ENCODE results near the gene MAN2A2.
"Not testable (repeated sequence)": the region's sequence is repeated elsewhere in the genome, so short reads cannot be mapped to it uniquely, and the experiment has no call there.

MAN2A2 gene

GRCh38 chr15:90914305-90915080 is 11.4 kb downstream of the MAN2A2 start:
- ATAC-seq (replicated peaks; ENCODE audit: extremely low read depth, poor library complexity, severe bottlenecking) (no peak), DNase-seq (ENCODE audit: low spot score in 2 of 2) (no peak)
- Mint-ChIP-seq H3K36me3 (ENCODE audit: insufficient read depth) (peaks cover 47% of the 10 kb centered on the region), H3K27ac (ENCODE audit: low read depth) (no peak overlapping the region), H3K27me3 (no peaks in the 10 kb centered on the region), H3K9me3 (no peaks in the 10 kb centered on the region), H3K4me3 (no peak overlapping the region), H3K4me1 (peaks cover 4% of the 10 kb centered on the region)

- Mint-ChIP-seq H3K4me1 (peaks cover 4% of the 10 kb centered on the region), H3K9me3 (no peaks in the 10 kb centered on the region), H3K36me3 (ENCODE audit: insufficient read depth) (peaks cover 50% of the 10 kb centered on the region), H3K27ac (ENCODE audit: low read depth) (peak overlapping the region; percentile 46), H3K27me3 (no peaks in the 10 kb centered on the region), H3K4me3 (no peak overlapping the region)
- ATAC-seq (replicated peaks; ENCODE audit: extremely low read depth, poor library complexity, severe bottlenecking): no peak
- DNase-seq (ENCODE audit: low spot score in 2 of 2): no peak
Observed at GRCh38 chr15:90915216-90915807, 12.2 kb downstream of the MAN2A2 start.

GRCh38 chr15:90915808-90916440 is 12.8 kb downstream of the MAN2A2 start:
- no peak for ATAC-seq (replicated peaks; ENCODE audit: extremely low read depth, poor library complexity, severe bottlenecking)
- Mint-ChIP-seq H3K4me1 (peaks cover 4% of the 10 kb centered on the region), H3K4me3 (no peak overlapping the region), H3K36me3 (ENCODE audit: insufficient read depth) (peaks cover 46% of the 10 kb centered on the region), H3K9me3 (no peaks in the 10 kb centered on the region), H3K27ac (ENCODE audit: low read depth) (peak overlapping the region; percentile 46), H3K27me3 (no peaks in the 10 kb centered on the region)
- no peak for DNase-seq (ENCODE audit: low spot score in 2 of 2)

GRCh38 chr15:90916461-90916860 is 13.4 kb downstream of the MAN2A2 start:
- H3K27me3 Mint-ChIP-seq: no peaks in the 10 kb centered on the region
- peaks cover 4% of the 10 kb centered on the region for H3K4me1 Mint-ChIP-seq
- ATAC-seq (replicated peaks; ENCODE audit: extremely low read depth, poor library complexity, severe bottlenecking) (no peak), DNase-seq (ENCODE audit: low spot score in 2 of 2) (no peak)
- H3K27ac Mint-ChIP-seq (ENCODE audit: low read depth): no peak overlapping the region
- no peaks in the 10 kb centered on the region for H3K9me3 Mint-ChIP-seq
- peaks cover 47% of the 10 kb centered on the region for H3K36me3 Mint-ChIP-seq (ENCODE audit: insufficient read depth)
- no peak overlapping the region for H3K4me3 Mint-ChIP-seq

GRCh38 chr15:90917569-90917968 is 14.5 kb downstream of the MAN2A2 start:
- ATAC-seq (replicated peaks; ENCODE audit: extremely low read depth, poor library complexity, severe bottlenecking): no peak
- Mint-ChIP-seq H3K4me3 (no peak overlapping the region), H3K4me1 (peaks cover 4% of the 10 kb centered on the region), H3K9me3 (no peaks in the 10 kb centered on the region), H3K27ac (ENCODE audit: low read depth) (peak overlapping the region; percentile 2), H3K36me3 (ENCODE audit: insufficient read depth) (peaks cover 43% of the 10 kb centered on the region), H3K27me3 (no peaks in the 10 kb centered on the region)
- DNase-seq (ENCODE audit: low spot score in 2 of 2): no peak

- H3K4me1 Mint-ChIP-seq: peaks cover 4% of the 10 kb centered on the region
- H3K9me3 Mint-ChIP-seq: no peaks in the 10 kb centered on the region
- H3K36me3 Mint-ChIP-seq (ENCODE audit: insufficient read depth): peaks cover 38% of the 10 kb centered on the region
- ATAC-seq (replicated peaks; ENCODE audit: extremely low read depth, poor library complexity, severe bottlenecking): no peak
- no peak for DNase-seq (ENCODE audit: low spot score in 2 of 2)
- H3K27ac Mint-ChIP-seq (ENCODE audit: low read depth): no peak overlapping the region
- no peaks in the 10 kb centered on the region for H3K27me3 Mint-ChIP-seq
- no peak overlapping the region for H3K4me3 Mint-ChIP-seq
Observed at GRCh38 chr15:90918034-90918788, 15.1 kb downstream of the MAN2A2 start.

GRCh38 chr15:90918835-90919234 is 15.7 kb downstream of the MAN2A2 start:
- Mint-ChIP-seq H3K4me1 (peaks cover 4% of the 10 kb centered on the region), H3K36me3 (ENCODE audit: insufficient read depth) (peaks cover 34% of the 10 kb centered on the region)

GRCh38 chr15:90921887-90922286 is 18.8 kb downstream of the MAN2A2 start:
- Mint-ChIP-seq H3K4me3 (no peak overlapping the region), H3K27ac (ENCODE audit: low read depth) (no peak overlapping the region), H3K27me3 (no peaks in the 10 kb centered on the region), H3K4me1 (peaks cover 4% of the 10 kb centered on the region), H3K9me3 (no peaks in the 10 kb centered on the region), H3K36me3 (ENCODE audit: insufficient read depth) (peaks cover 16% of the 10 kb centered on the region)
- DNase-seq (ENCODE audit: low spot score in 2 of 2) (no peak), ATAC-seq (replicated peaks; ENCODE audit: extremely low read depth, poor library complexity, severe bottlenecking) (no peak)

More at GRCh38 chr15:90918835-90919234, 15.7 kb downstream of the MAN2A2 start:
- H3K9me3 Mint-ChIP-seq: no peaks in the 10 kb centered on the region
- H3K27me3 Mint-ChIP-seq: no peaks in the 10 kb centered on the region
- DNase-seq (ENCODE audit: low spot score in 2 of 2) (no peak), ATAC-seq (replicated peaks; ENCODE audit: extremely low read depth, poor library complexity, severe bottlenecking) (no peak)
- no peak overlapping the region for H3K4me3 Mint-ChIP-seq
- no peak overlapping the region for H3K27ac Mint-ChIP-seq (ENCODE audit: low read depth)

GRCh38 chr15:90922712-90923322 is 19.7 kb downstream of the MAN2A2 start:
- not testable (repeated sequence) for H3K4me3 Mint-ChIP-seq; H3K9me3 Mint-ChIP-seq; ATAC-seq (replicated peaks; ENCODE audit: extremely low read depth, poor library complexity, severe bottlenecking)

GRCh38 chr15:90924375-90924774 is 21.3 kb downstream of the MAN2A2 start:
- H3K36me3 Mint-ChIP-seq (ENCODE audit: insufficient read depth): peaks cover 7% of the 10 kb centered on the region
- ATAC-seq (replicated peaks; ENCODE audit: extremely low read depth, poor library complexity, severe bottlenecking) (no peak), DNase-seq (ENCODE audit: low spot score in 2 of 2) (no peak)
- H3K9me3 Mint-ChIP-seq: no peaks in the 10 kb centered on the region
- H3K4me3 Mint-ChIP-seq: no peak overlapping the region
- no peaks in the 10 kb centered on the region for H3K27me3 Mint-ChIP-seq
- peaks cover 2% of the 10 kb centered on the region for H3K4me1 Mint-ChIP-seq
- H3K27ac Mint-ChIP-seq (ENCODE audit: low read depth): no peak overlapping the region

More at GRCh38 chr15:90922712-90923322, 19.7 kb downstream of the MAN2A2 start:
- not testable (repeated sequence) for H3K27ac Mint-ChIP-seq (ENCODE audit: low read depth); DNase-seq (ENCODE audit: low spot score in 2 of 2); H3K4me1 Mint-ChIP-seq; H3K27me3 Mint-ChIP-seq
- H3K36me3 Mint-ChIP-seq (ENCODE audit: insufficient read depth): peaks cover 11% of the 10 kb centered on the region

GRCh38 chr15:90926766-90927165 is 23.7 kb downstream of the MAN2A2 start:
- H3K4me1 Mint-ChIP-seq: peaks cover 22% of the 10 kb centered on the region
- H3K4me3 Mint-ChIP-seq; H3K36me3 Mint-ChIP-seq (ENCODE audit: insufficient read depth); DNase-seq (ENCODE audit: low spot score in 2 of 2); ATAC-seq (replicated peaks; ENCODE audit: extremely low read depth, poor library complexity, severe bottlenecking); H3K27ac Mint-ChIP-seq (ENCODE audit: low read depth); H3K27me3 Mint-ChIP-seq; H3K9me3 Mint-ChIP-seq: not testable (repeated sequence)

- DNase-seq (ENCODE audit: low spot score in 2 of 2); H3K27me3 Mint-ChIP-seq; H3K27ac Mint-ChIP-seq (ENCODE audit: low read depth); H3K9me3 Mint-ChIP-seq; ATAC-seq (replicated peaks; ENCODE audit: extremely low read depth, poor library complexity, severe bottlenecking); H3K36me3 Mint-ChIP-seq (ENCODE audit: insufficient read depth): not testable (repeated sequence)
- Mint-ChIP-seq H3K4me3 (peak overlapping the region; percentile 56), H3K4me1 (peaks cover 30% of the 10 kb centered on the region)
Observed at GRCh38 chr15:90928106-90928505, 25.0 kb downstream of the MAN2A2 start.

Data from central memory CD8-positive, alpha-beta T cell (primary cell).